HG03442 (cell line): ENCODE measurements around the gene PYGL.
"Not testable (repeated sequence)": the region's sequence is repeated elsewhere in the genome, so short reads cannot be mapped to it uniquely, and the experiment has no call there.

Experiments used
- ATAC-seq: cut with Tn5 transposase; IDR thresholded peaks from one replicate; pipeline ENCODE4 v1.9.1; 2021; ENCODE audit warnings: mild to moderate bottlenecking, moderate library complexity; ENCODE audit not compliant: unreplicated experiment

PYGL gene

GRCh38 chr14:50929506-50929905 lies 14.8 kb downstream of the PYGL start:
- no peak for ATAC-seq

GRCh38 chr14:50928002-50928635 lies 16.2 kb downstream of the PYGL start:
- no peak for ATAC-seq

GRCh38 chr14:50926851-50927386 lies 17.4 kb downstream of the PYGL start:
- no peak for ATAC-seq

GRCh38 chr14:50924843-50925242 lies 19.4 kb downstream of the PYGL start:
- no peak for ATAC-seq

GRCh38 chr14:50924236-50924635 lies 20.0 kb downstream of the PYGL start:
- ATAC-seq, result no peak

- ATAC-seq, result no peak
Measured at GRCh38 chr14:50922803-50923202, 21.5 kb downstream of the PYGL start.

GRCh38 chr14:50920482-50921230 lies 23.6 kb downstream of the PYGL start:
- ATAC-seq, result no peak

- not testable (repeated sequence) for ATAC-seq
Measured at GRCh38 chr14:50919524-50919923, 24.8 kb downstream of the PYGL start.

GRCh38 chr14:50917449-50917848 lies 26.8 kb downstream of the PYGL start:
- ATAC-seq, result no peak

GRCh38 chr14:50910495-50911420 lies 33.5 kb downstream of the PYGL start:
- no peak for ATAC-seq

GRCh38 chr14:50906326-50907065 lies 37.8 kb downstream of the PYGL start:
- ATAC-seq, result no peak

- no peak for ATAC-seq
Measured at GRCh38 chr14:50904719-50905118, 39.6 kb downstream of the PYGL start.

- no peak for ATAC-seq
Measured at GRCh38 chr14:50901361-50901760, 42.9 kb downstream of the PYGL start.

GRCh38 chr14:50897658-50898175 lies 46.6 kb downstream of the PYGL start:
- ATAC-seq, result no peak

- not testable (repeated sequence) for ATAC-seq
Measured at GRCh38 chr14:50897005-50897404, 47.3 kb downstream of the PYGL start.

GRCh38 chr14:50896421-50896820 lies 47.9 kb downstream of the PYGL start:
- not testable (repeated sequence) for ATAC-seq

GRCh38 chr14:50892255-50892654 lies 52.0 kb downstream of the PYGL start:
- ATAC-seq, result no peak

GRCh38 chr14:50887476-50887875 lies 56.8 kb downstream of the PYGL start:
- ATAC-seq, result no peak

- ATAC-seq, result no peak
Measured at GRCh38 chr14:50883827-50884197, 60.5 kb downstream of the PYGL start.
